MM.1S (cell line): ENCODE data around the gene CNTD1.
"Not testable (repeated sequence)": the region's sequence is repeated elsewhere in the genome, so short reads cannot be mapped to it uniquely, and the experiment has no call there.

ENCODE experiments used
- DNase-seq: peaks from one replicate; pipeline ENCODE4 v3.0.0-alpha.2; 2015
- H2AFZ ChIP-seq: fragments of 300-600 bp; sonication (generic); 2 replicates; pipeline ENCODE4 v1.6.0; 2016; ENCODE audit warnings: antibody characterized with exemption, low read length
- H3F3A ChIP-seq: fragments of 300-600 bp; sonication (generic); 2 replicates; pipeline ENCODE4 v1.6.1; 2016; ENCODE audit warnings: mild to moderate bottlenecking, antibody characterized with exemption, low read length, moderate library complexity, mixed read lengths; ENCODE audit not compliant: insufficient read depth
- H3K27ac ChIP-seq: fragments of 300-600 bp; sonication (generic); 2 replicates; pipeline ENCODE4 v1.5.1; 2016; ENCODE audit warnings: mild to moderate bottlenecking, low read length
- H3K27me3 ChIP-seq: fragments of 300-600 bp; sonication (generic); replicated peaks from 2 replicates; pipeline ENCODE4 v1.6.0; 2016; ENCODE audit warnings: low read length; ENCODE audit not compliant: insufficient read depth
- H3K36me3 ChIP-seq: fragments of 300-600 bp; sonication (generic); replicated peaks from 2 replicates; pipeline ENCODE4 v1.6.1; 2016; ENCODE audit warnings: mild to moderate bottlenecking, low read length, mixed read lengths; ENCODE audit not compliant: insufficient read depth
- H3K4me1 ChIP-seq: fragments of 300-600 bp; sonication (generic); 2 replicates; pipeline ENCODE4 v1.6.1; 2016; ENCODE audit warnings: low read length, mixed read lengths
- H3K4me2 ChIP-seq: fragments of 300-600 bp; sonication (generic); 2 replicates; pipeline ENCODE4 v1.6.0; 2016; ENCODE audit warnings: low read depth, low read length
- H3K4me3 ChIP-seq: fragments of 300-600 bp; sonication (generic); 2 replicates; pipeline ENCODE4 v1.5.1; 2016; ENCODE audit warnings: low read length, mixed read lengths
- H3K79me2 ChIP-seq: fragments of 300-600 bp; sonication (generic); 2 replicates; pipeline ENCODE4 v1.6.1; 2016; ENCODE audit warnings: mixed run types, low read length, mixed read lengths
- H3K9ac ChIP-seq: fragments of 300-600 bp; sonication (generic); 2 replicates; pipeline ENCODE4 v1.6.1; 2016; ENCODE audit warnings: low read length, mixed read lengths
- H3K9me2 ChIP-seq: fragments of 300-600 bp; sonication (generic); replicated peaks from 2 replicates; pipeline ENCODE4 v1.6.1; 2016; ENCODE audit warnings: mild to moderate bottlenecking, low read length, mixed read lengths; ENCODE audit not compliant: insufficient read depth
- H3K9me3 ChIP-seq: fragments of 300-600 bp; sonication (generic); replicated peaks from 2 replicates; pipeline ENCODE4 v1.6.1; 2016; ENCODE audit warnings: mild to moderate bottlenecking, low read length, mixed read lengths; ENCODE audit not compliant: insufficient read depth
- H4K20me1 ChIP-seq: fragments of 300-600 bp; sonication (generic); 2 replicates; pipeline ENCODE4 v1.6.1; 2016; ENCODE audit warnings: mild to moderate bottlenecking, low read length, moderate library complexity, mixed read lengths; ENCODE audit not compliant: insufficient read depth
- CTCF ChIP-seq: fragments of 300-600 bp; sonication (generic); IDR thresholded peaks from 2 replicates; pipeline ENCODE4 v1.5.1; 2016; ENCODE audit warnings: antibody characterized with exemption, low read length, mixed read lengths
- EZH2 ChIP-seq: fragments of 300-600 bp; sonication (generic); optimal IDR thresholded peaks from 2 replicates; pipeline ENCODE3; 2017; ENCODE audit warnings: low read depth, mild to moderate bottlenecking, antibody characterized with exemption, low read length, mixed read lengths
- EZH2phosphoT487 ChIP-seq: fragments of 300-600 bp; sonication (generic); IDR thresholded peaks from 2 replicates; pipeline ENCODE4 v1.6.1; 2018; ENCODE audit warnings: antibody characterized with exemption, low read length

The CNTD1 gene

GRCh38 chr17:42767512-42767911 lies 31.1 kb upstream of the CNTD1 start:
- no peak overlapping the region for H3K4me2 ChIP-seq
- no peak for TF ChIP-seq CTCF
- TF ChIP-seq EZH2phosphoT487 = no peak
- no peak for TF ChIP-seq EZH2

GRCh38 chr17:42768006-42768405 lies 30.7 kb upstream of the CNTD1 start:
- not testable (repeated sequence) for H3K27me3 ChIP-seq, H4K20me1 ChIP-seq, H3K36me3 ChIP-seq, H3K79me2 ChIP-seq, H3K4me3 ChIP-seq, H3K4me2 ChIP-seq, H3K9ac ChIP-seq, H3K4me1 ChIP-seq, H3K9me2 ChIP-seq, H3K9me3 ChIP-seq, DNase-seq, H3F3A ChIP-seq, H2AFZ ChIP-seq, H3K27ac ChIP-seq

More at GRCh38 chr17:42767512-42767911, 31.1 kb upstream of the CNTD1 start:
- Histone ChIP-seq H3K27me3 (0 out of 2 replicates have a peak, but pooled peaks cover 5% of the 10 kb centered on the region), H3K27ac (no peak overlapping the region), H3K9ac (no peak overlapping the region), H3K4me3 (no peak overlapping the region), H3K4me1 (peaks cover 6% of the 10 kb centered on the region), H3K36me3 (no peaks in the 10 kb centered on the region), H3K9me3 (no peaks in the 10 kb centered on the region), H3K79me2 (no peaks in the 10 kb centered on the region), H3F3A (no peaks in the 10 kb centered on the region), H4K20me1 (no peaks in the 10 kb centered on the region), H2AFZ (no peak overlapping the region), H3K9me2 (no peaks in the 10 kb centered on the region)
- no peak for DNase-seq

- not testable (repeated sequence) for DNase-seq, H3F3A ChIP-seq, H3K9ac ChIP-seq, H3K36me3 ChIP-seq, H3K4me1 ChIP-seq, H3K4me3 ChIP-seq, H3K9me2 ChIP-seq, H3K27ac ChIP-seq, H2AFZ ChIP-seq, H3K4me2 ChIP-seq, H3K27me3 ChIP-seq, H4K20me1 ChIP-seq, H3K9me3 ChIP-seq
- H3K79me2 ChIP-seq = peaks cover 16% of the 10 kb centered on the region
Observed at GRCh38 chr17:42769964-42770363, 28.7 kb upstream of the CNTD1 start.

GRCh38 chr17:42772945-42773289 lies 25.7 kb upstream of the CNTD1 start:
- DNase-seq = no peak
- Histone ChIP-seq H3K4me1 (peaks cover 21% of the 10 kb centered on the region), H3K9me2 (no peaks in the 10 kb centered on the region), H3K9me3 (no peaks in the 10 kb centered on the region), H3K4me2 (peak overlapping the region; percentile 88), H3K27ac (no peak overlapping the region), H3K9ac (peak overlapping the region; percentile 86; the same call in 1 of the 2 replicates), H2AFZ (peak overlapping the region; percentile 99), H4K20me1 (no peaks in the 10 kb centered on the region), H3K4me3 (peak overlapping the region; percentile 87), H3K36me3 (no peaks in the 10 kb centered on the region), H3F3A (no peaks in the 10 kb centered on the region), H3K79me2 (peaks cover 16% of the 10 kb centered on the region), H3K27me3 (no peaks in the 10 kb centered on the region)
- TF ChIP-seq CTCF (no peak), EZH2 (no peak), EZH2phosphoT487 (no peak)
